Cardiac muscle cell (in vitro differentiated cells and primary cell): ENCODE results near the gene AHRR. TPM values are rescaled to one million over a fixed set of nuclear protein-coding genes. Genes with fewer than 3 reads are reported as not detected.
"Not testable (repeated sequence)": the region's sequence is repeated elsewhere in the genome, so short reads cannot be mapped to it uniquely, and the experiment has no call there.

Source experiments
- DNase-seq, 2 donors: peaks; one replicate each; pipeline versions ENCODE4 v3.0.0 to v3.0.0-alpha.2; 2010 to 2017; ENCODE audit warnings: low read depth in 1 of 2, low spot score in 1 of 2
- H3K27ac ChIP-seq: fragments of 200-600 bp; sonication (generic); 2 replicates; pipeline ENCODE4 v1.5.1; 2016
- H3K27me3 ChIP-seq: fragments of 200-600 bp; sonication (generic); 2 replicates; pipeline ENCODE4 v1.6.0; 2016; ENCODE audit warnings: control low read depth
- H3K36me3 ChIP-seq: fragments of 200-600 bp; sonication (generic); 2 replicates; pipeline ENCODE4 v1.5.1; 2016; ENCODE audit warnings: control low read depth
- H3K4me1 ChIP-seq: fragments of 200-600 bp; sonication (generic); 2 replicates; pipeline ENCODE4 v1.8.1; 2017; ENCODE audit warnings: low read depth, mild to moderate bottlenecking, mixed run types
- H3K4me3 ChIP-seq: fragments of 200-600 bp; sonication (generic); 2 replicates; pipeline ENCODE4 v1.5.1; 2016; ENCODE audit warnings: mild to moderate bottlenecking
- H3K9me3 ChIP-seq: fragments of 200-600 bp; sonication (generic); 2 replicates; pipeline ENCODE4 v1.5.1; 2017; ENCODE audit warnings: low read depth, mild to moderate bottlenecking, control low read depth
- CTCF ChIP-seq: IDR thresholded peaks from 2 replicates; pipeline ENCODE4 v1.5.1; 2012; ENCODE audit warnings: low read depth, mild to moderate bottlenecking, low read length
- polyA plus RNA-seq: library from polyadenylated mRNA; unstranded; fragments of >200 nt; fragmentation: Nextera tagmentation; extraction: Ambion mirVana; gene quantifications from 2 replicates; pipeline ENCODE4 v1.2.1, GENCODE V29; 2016
- total RNA-seq: library from RNA; depleted of rRNA; stranded (reverse); fragments of >200 nt; gene quantifications from 2 replicates; pipeline ENCODE4 v1.2.3, GENCODE V29; 2016

AHRR gene
- total and polyA plus RNA-seq, 2 experiments from 2014 or later: 0.99 to 1.4 TPM

DNA sequence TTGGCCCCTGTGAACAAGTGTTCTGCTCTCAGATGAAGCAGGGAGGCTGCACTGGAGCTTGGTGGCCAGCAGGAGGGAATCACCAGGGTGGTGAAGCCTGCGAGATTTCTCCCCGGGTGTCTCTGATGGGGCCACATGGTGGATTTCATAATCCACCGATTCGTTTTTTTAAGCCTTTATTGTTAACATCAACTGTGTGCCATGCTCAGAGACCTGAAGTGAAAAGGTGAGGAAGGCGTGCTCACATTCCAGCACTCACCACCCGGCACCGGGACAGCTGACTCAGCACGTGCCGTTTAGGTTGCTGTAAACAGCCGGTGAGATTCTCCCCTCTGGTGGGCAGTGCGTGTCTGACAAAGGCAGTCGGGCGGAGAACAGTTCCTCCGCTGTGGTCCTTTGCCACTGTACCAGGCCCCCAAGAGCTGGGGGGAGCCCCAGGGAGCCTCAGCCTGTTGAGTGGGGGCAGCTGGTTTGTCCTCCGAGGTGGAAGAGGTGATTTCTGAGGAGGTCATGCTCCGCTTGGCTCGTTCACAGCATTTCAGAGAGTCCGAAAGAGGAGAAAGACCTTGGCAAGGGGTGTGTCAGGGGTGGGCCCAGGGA, 12.7 kb upstream of the AHRR start:
- Histone ChIP-seq H3K4me1 (peaks cover 6% of the 10 kb centered on the region), H3K36me3 (peaks cover 3% of the 10 kb centered on the region), H3K27ac (peak overlapping the region; percentile 23), H3K9me3 (no peaks in the 10 kb centered on the region), H3K27me3 (no peaks in the 10 kb centered on the region), H3K4me3 (no peak overlapping the region)
- peak in 1 of 2 donors; percentile 33 for DNase-seq
- peak; percentile 34 for TF ChIP-seq CTCF

DNA sequence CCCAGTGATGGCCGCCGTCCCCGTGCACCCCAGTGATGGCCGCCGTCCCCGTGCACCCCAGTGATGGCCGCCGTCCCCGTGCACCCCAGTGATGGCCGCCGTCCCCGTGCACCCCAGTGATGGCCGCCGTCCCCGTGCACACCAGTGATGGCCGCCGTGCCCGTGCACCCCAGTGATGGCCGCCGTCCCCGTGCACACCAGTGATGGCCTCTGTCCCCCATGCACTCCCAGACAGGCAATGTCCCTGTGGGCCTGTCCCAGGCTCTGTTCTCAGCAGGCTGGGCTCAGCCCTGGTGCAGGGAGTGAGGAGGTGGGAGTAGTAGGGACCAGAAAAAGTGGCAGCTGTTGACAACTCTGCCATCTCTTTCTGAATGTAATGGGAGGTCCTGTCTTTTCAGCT, 11.7 kb upstream of the AHRR start:
- not testable (repeated sequence) for H3K9me3 ChIP-seq, H3K27me3 ChIP-seq, H3K36me3 ChIP-seq, H3K4me1 ChIP-seq, DNase-seq, H3K27ac ChIP-seq, H3K4me3 ChIP-seq

DNA sequence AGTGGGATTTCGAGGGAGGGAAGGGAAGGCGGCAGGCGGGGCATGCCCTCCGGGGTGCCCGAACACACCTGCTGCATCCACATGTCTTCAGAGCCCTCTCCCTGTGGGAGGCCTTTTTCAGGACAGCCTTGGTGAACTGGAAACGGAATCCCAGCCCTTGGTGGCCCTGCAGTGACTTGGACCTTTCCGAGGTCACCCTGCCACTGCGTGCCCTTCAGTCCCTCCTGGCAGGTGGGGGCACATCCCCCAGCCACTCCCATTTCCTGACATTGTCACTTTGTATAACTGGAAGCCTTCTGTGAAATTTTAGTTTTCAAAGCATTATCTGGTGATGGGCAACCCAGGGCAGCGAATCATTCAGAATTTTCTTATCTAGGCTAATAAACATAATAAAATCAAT, 11.0 kb upstream of the AHRR start:
- no peaks in the 10 kb centered on the region for H3K9me3 ChIP-seq
- H3K27me3 ChIP-seq: no peaks in the 10 kb centered on the region
- H3K4me1 ChIP-seq: peaks cover 6% of the 10 kb centered on the region
- DNase-seq: no peak
- TF ChIP-seq CTCF: no peak
- peaks cover 7% of the 10 kb centered on the region for H3K36me3 ChIP-seq
- H3K27ac ChIP-seq: no peak overlapping the region
- no peak overlapping the region for H3K4me3 ChIP-seq

- peak in 1 of 2 donors; percentile 21 for DNase-seq
- no peak overlapping the region for H3K27ac ChIP-seq
- TF ChIP-seq CTCF: no peak
- H3K36me3 ChIP-seq: peaks cover 7% of the 10 kb centered on the region
- H3K4me3 ChIP-seq: no peak overlapping the region
- no peaks in the 10 kb centered on the region for H3K27me3 ChIP-seq
- peaks cover 6% of the 10 kb centered on the region for H3K4me1 ChIP-seq
- no peaks in the 10 kb centered on the region for H3K9me3 ChIP-seq
Measured at GRCh38 chr5:310941-311434, 10.5 kb upstream of the AHRR start.

DNA sequence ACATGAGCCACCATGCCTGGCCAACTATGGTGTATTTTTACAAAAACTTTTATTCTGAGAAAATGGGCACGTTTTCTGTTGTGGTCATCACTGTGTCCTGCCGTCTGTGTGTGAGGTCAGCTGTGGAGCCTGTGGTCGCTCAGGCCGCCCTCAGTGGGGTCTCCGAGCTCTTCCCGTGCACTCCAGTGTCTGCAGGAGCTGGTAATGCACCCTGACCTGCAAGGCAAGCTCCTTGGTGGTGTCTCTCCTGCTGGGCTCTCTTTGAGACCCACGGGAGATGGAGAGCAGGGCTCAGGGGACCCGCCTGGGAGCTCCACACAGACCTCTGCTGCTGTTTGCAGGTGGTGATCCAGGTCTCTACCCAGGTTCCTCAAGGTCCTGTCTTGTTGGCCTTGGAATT, 9.6 kb upstream of the AHRR start:
- DNase-seq: no peak

DNA sequence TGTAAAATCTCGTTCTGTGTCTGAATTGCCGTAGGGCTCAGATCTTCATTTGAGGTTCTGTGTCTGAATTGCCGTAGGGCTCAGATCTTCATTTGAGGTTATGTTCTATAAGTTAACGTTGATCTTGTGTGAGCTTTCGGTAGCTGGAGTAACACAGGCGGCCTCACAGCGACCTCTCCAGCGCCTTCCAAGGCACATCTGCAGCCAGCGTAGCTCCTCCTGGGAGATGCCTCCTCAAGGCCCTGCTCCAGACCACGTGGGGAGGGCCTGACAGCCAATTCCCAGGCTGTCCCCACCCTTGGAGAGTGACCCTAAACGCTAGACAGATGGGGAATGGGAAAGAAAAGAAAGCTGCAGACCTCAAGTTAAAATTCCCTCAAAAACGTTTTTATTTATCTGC, 8.7 kb upstream of the AHRR start:
- no peak for DNase-seq
- TF ChIP-seq CTCF: no peak
- no peak overlapping the region for H3K4me3 ChIP-seq
- no peaks in the 10 kb centered on the region for H3K27me3 ChIP-seq
- H3K9me3 ChIP-seq: no peaks in the 10 kb centered on the region
- H3K4me1 ChIP-seq: peaks cover 4% of the 10 kb centered on the region
- peaks cover 7% of the 10 kb centered on the region for H3K36me3 ChIP-seq
- H3K27ac ChIP-seq: no peak overlapping the region

More for the DNA sequence above, 9.6 kb upstream of the AHRR start:
- Histone ChIP-seq H3K4me3 (no peak overlapping the region), H3K27ac (no peak overlapping the region), H3K4me1 (peaks cover 6% of the 10 kb centered on the region), H3K9me3 (no peaks in the 10 kb centered on the region), H3K27me3 (no peaks in the 10 kb centered on the region), H3K36me3 (peaks cover 7% of the 10 kb centered on the region)
- TF ChIP-seq CTCF: no peak
